ENCODE data around the gene CORO7. TPM values are rescaled to one million over a fixed set of nuclear protein-coding genes. Genes with fewer than 3 reads are reported as not detected.
A peak's percentile ranks its signal among the peaks of the same experiment; 100 is the strongest.

Gene CORO7
- total RNA-seq, 1 donor from 2014 or later: 35.1 TPM

DNA sequence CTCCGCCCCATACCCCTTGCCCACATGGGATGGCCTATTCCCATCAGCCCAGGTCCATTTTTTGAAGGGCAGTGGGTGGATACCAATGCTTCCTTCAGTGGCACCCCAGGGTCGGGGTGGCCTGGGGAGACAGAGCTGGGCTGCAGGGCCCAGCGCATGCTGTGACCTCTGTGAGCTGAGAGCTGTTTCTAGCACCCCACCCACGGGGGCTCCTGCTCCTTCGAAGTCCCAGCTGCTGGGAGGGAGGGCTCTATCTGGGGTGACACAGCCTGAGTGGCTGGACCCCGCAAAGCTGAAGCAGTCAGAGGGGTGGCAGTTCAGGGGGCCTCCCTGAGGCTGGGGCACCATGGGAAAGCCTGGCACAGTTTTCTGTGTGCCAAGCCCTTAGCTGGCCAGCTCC, 76.0 kb downstream of the CORO7 start:
- Mint-ChIP-seq H3K36me3 (peaks cover 16% of the 10 kb centered on the region), H3K27ac (no peak overlapping the region), H3K4me1 (peaks cover 14% of the 10 kb centered on the region), H3K27me3 (ENCODE audit: low read depth) (no peaks in the 10 kb centered on the region), H3K4me3 (no peak overlapping the region), H3K9me3 (no peaks in the 10 kb centered on the region)
- no peak for DNase-seq (ENCODE audit: low spot score in 2 of 2, unreplicated experiment in 2 of 2)
- TF ChIP-seq, protein P1, sequence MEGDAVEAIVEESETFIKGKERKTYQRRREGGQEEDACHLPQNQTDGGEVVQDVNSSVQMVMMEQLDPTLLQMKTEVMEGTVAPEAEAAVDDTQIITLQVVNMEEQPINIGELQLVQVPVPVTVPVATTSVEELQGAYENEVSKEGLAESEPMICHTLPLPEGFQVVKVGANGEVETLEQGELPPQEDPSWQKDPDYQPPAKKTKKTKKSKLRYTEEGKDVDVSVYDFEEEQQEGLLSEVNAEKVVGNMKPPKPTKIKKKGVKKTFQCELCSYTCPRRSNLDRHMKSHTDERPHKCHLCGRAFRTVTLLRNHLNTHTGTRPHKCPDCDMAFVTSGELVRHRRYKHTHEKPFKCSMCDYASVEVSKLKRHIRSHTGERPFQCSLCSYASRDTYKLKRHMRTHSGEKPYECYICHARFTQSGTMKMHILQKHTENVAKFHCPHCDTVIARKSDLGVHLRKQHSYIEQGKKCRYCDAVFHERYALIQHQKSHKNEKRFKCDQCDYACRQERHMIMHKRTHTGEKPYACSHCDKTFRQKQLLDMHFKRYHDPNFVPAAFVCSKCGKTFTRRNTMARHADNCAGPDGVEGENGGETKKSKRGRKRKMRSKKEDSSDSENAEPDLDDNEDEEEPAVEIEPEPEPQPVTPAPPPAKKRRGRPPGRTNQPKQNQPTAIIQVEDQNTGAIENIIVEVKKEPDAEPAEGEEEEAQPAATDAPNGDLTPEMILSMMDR (IDR thresholded peaks at IDR 0.05; ENCODE audit: unreplicated experiment): no peak

DNA sequence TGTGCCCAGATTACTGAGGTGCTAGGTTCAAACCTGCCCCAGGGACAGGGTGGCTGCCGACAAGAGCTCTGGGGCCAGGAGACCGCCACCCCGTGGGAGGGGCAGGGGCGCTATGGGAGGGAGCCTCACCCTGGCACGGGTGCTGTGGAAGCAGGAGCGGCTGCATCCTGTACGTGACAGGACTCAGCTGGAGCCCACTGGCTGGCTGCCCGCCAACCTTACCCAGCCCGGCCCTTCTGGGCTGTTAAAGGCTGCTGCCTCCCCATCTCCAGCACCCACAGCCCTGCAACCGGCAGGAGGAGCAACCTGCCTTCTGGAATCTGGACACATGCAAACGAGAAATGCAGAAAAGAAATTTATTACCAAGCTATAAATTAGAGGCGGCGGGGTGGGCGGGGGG, 76.5 kb downstream of the CORO7 start:
- H3K4me1 Mint-ChIP-seq: peaks cover 14% of the 10 kb centered on the region
- H3K9me3 Mint-ChIP-seq: no peaks in the 10 kb centered on the region
- H3K27ac Mint-ChIP-seq: peak overlapping the region; percentile 89
- peaks cover 12% of the 10 kb centered on the region for H3K36me3 Mint-ChIP-seq
- peak in 1 of 2 experiments; percentile 79 for DNase-seq (ENCODE audit: low spot score in 2 of 2, unreplicated experiment in 2 of 2)
- TF ChIP-seq, protein P1 (IDR thresholded peaks at IDR 0.05; ENCODE audit: unreplicated experiment): no peak
- H3K27me3 Mint-ChIP-seq (ENCODE audit: low read depth): no peaks in the 10 kb centered on the region
- H3K4me3 Mint-ChIP-seq: no peak overlapping the region

DNA sequence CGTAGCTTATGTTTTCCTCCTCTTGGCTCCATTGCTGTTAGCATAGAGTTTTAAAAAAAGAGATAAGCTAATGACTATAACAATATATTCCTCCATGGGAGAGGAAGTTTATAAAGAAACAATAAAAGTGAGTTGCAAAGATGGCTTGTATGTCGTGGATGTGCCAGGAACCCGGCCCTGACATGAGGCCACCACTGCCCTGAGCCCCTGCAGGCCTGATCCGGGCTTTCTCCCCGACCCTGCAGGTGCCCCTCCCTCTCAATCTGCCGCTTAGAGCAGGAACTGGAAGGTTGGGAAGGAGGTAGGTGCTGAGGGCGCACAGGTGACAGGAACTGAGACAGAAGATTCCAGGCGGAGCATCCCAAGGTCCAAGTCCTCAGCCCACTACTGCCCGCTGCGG, 76.9 kb downstream of the CORO7 start:
- TF ChIP-seq, protein P1 (IDR thresholded peaks at IDR 0.05; ENCODE audit: unreplicated experiment): no peak
- H3K4me3 Mint-ChIP-seq: no peak overlapping the region
- H3K9me3 Mint-ChIP-seq: no peaks in the 10 kb centered on the region
- H3K27me3 Mint-ChIP-seq (ENCODE audit: low read depth): no peaks in the 10 kb centered on the region
- H3K36me3 Mint-ChIP-seq: peaks cover 10% of the 10 kb centered on the region
- H3K4me1 Mint-ChIP-seq: peaks cover 14% of the 10 kb centered on the region
- DNase-seq (ENCODE audit: low spot score in 2 of 2, unreplicated experiment in 2 of 2): no peak
- H3K27ac Mint-ChIP-seq: peak overlapping the region; percentile 89

DNA sequence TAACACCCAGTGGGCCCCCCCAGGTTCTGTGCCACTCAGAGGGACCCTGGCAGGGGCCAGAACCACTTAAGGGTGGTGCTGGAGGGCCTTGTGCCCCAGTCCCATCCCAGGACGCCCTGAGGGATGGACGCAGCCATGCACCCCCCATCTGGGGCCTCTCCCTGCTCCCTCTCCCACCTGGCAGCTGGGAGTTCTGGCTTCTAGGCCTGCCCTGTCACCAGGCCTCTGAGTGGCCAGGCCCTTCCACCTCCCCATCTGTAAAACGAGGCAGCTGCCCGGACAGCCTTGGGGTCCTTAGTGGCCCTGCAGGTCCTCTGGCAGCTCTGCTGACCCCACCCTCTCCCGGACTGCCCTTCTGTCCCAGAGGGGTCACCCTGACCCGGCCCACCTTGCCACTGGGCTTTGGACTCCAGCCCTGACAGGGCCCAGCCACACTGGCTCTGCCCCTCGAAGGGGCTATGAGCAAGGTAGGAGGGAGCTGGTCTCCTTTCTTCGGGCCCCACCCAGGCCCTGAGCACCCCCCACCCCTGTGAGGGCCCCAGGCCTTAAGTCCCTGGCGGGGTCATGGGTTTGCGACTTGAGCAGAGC, 77.6 kb downstream of the CORO7 start:
- Mint-ChIP-seq H3K27ac (peak overlapping the region; percentile 89), H3K36me3 (peaks cover 8% of the 10 kb centered on the region), H3K4me1 (peaks cover 14% of the 10 kb centered on the region), H3K9me3 (no peaks in the 10 kb centered on the region), H3K27me3 (ENCODE audit: low read depth) (no peaks in the 10 kb centered on the region), H3K4me3 (no peak overlapping the region)
- no peak for DNase-seq (ENCODE audit: low spot score in 2 of 2, unreplicated experiment in 2 of 2)
- TF ChIP-seq, protein P1 (IDR thresholded peaks at IDR 0.05; ENCODE audit: unreplicated experiment): no peak

DNA sequence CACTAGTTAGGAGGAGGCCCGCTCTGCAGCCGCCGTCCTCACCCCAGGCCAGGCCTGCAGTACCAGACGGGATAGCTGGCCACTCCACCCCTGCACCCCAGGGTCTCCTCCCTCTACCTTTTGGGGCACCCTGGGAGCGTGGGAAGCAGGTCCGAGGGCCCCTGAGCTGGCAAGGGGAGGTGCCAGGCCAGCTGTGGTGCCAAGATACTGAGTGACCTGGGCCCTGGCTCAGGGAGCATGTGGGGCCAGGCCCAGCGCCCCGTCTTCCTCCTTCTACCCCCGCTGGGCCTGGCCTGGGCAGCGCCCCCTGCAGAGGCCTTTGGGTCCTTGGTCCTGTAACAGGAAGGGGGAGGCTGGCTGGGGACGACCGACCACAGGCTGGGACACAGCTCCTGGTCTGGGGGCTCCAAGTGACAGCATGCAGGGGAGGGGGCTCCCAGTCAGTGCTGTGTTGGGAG, 78.2 kb downstream of the CORO7 start:
- TF ChIP-seq, protein P1 (IDR thresholded peaks at IDR 0.05; ENCODE audit: unreplicated experiment): no peak
- Mint-ChIP-seq H3K4me1 (peaks cover 14% of the 10 kb centered on the region), H3K9me3 (no peaks in the 10 kb centered on the region), H3K36me3 (peaks cover 4% of the 10 kb centered on the region), H3K27ac (no peak overlapping the region), H3K4me3 (no peak overlapping the region), H3K27me3 (ENCODE audit: low read depth) (no peaks in the 10 kb centered on the region)
- no peak for DNase-seq (ENCODE audit: low spot score in 2 of 2, unreplicated experiment in 2 of 2)

Data from mesothelial cell of epicardium (in vitro differentiated cells).